ENCODE measurements around the gene DNAH2.
A peak's percentile ranks its signal among the peaks of the same experiment; 100 is the strongest.

The DNAH2 gene

DNA sequence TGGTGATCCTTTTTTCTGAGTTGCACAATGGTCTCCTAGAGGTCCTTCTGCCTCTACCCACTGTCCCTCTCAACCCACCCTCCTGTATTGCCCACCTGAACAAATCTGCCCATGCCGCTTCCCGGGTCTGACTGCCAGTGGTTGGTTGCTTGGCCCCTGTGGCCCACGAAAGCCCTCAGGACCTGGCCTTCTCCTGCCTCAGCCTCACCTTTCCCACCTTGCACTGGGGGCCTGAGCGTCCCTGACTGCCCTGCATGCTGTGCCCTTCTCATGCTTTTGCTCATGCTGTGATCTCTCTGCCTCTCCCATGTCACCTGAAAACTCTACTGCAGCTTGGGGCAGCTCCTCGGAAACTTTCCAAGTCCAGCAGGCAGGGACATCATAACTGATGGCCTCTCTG is 102.7 kb downstream of the DNAH2 start:
- DNase-seq (ENCODE audit: low read depth in 3 of 3) = no peak

DNA sequence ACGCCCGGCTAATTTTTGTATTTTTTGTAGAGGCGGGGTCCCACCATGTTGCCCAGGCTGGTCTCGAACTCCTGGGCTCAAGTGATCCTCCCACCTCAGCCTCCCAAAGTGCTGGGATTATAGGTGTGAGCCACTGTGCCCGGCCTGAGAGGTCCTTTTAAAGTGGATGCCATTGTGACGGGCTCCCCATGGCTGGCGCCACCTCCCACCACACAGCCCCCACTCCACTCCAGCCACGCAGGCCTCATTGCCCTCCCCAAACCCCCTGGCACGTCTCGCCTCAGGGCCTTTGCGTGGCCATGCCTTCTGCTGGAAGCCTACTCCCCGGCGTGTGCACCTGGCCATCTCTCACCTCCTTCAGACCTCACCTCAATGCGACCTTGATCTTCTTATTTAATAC is 104.6 kb downstream of the DNAH2 start:
- no peak for DNase-seq (ENCODE audit: low read depth in 3 of 3)

DNA sequence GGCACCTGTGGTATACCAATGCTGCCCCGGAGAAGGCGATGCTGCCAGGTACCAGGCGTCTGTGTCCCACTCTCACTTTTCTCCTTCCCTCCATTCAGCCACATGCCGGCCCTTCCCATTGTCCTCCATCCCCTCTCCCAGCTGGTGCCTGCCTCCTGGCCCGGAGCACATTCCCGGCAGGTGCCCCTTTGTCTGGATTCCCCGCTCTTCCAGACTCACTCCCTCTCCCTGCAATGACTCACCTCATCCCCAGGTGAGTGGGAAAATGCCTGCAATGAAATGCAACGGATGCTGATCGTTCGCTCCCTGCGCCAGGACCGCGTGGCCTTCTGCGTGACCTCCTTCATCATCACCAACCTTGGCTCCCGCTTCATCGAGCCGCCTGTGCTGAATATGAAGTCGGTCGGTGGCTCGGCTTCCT is 106.0 kb downstream of the DNAH2 start:
- DNase-seq (ENCODE audit: low read depth in 3 of 3) = no peak

DNA sequence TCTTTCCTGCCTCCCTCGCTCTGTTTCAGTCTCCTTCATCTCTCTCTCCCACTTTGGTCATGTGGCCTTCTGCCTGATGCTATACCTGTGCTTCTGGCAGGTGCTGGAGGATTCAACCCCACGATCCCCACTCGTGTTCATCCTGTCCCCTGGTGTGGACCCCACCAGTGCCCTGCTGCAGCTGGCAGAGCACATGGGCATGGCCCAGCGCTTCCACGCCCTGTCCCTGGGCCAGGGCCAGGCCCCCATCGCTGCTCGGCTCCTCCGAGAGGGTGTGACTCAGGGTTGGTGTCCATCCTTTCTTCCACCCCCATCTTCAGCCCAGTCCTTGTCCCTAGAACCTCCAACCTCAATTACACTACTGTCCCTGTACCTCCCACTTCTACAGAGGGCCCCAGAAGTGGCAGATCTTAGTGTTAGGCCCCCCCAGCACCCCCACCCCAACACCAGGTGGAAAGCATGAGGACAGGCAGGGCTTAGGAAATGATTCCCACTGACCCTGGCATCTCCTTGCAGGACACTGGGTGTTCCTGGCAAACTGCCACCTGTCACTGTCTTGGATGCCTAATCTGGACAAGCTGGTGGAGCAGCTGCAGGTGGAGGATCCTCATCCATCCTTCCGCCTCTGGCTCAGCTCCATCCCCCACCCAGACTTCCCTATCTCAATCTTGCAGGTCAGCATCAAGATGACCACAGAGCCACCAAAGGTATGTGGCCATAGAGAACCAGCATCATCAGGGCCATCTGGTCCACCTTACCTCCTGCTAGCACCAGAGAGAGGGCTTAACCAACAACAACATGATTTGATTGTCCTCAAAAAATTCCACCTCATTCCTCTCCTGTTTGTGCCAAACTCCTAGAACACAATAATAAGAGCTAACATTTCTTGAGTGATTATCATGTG is 106.7 kb downstream of the DNAH2 start:
- no peak for DNase-seq (ENCODE audit: low read depth in 3 of 3)

DNA sequence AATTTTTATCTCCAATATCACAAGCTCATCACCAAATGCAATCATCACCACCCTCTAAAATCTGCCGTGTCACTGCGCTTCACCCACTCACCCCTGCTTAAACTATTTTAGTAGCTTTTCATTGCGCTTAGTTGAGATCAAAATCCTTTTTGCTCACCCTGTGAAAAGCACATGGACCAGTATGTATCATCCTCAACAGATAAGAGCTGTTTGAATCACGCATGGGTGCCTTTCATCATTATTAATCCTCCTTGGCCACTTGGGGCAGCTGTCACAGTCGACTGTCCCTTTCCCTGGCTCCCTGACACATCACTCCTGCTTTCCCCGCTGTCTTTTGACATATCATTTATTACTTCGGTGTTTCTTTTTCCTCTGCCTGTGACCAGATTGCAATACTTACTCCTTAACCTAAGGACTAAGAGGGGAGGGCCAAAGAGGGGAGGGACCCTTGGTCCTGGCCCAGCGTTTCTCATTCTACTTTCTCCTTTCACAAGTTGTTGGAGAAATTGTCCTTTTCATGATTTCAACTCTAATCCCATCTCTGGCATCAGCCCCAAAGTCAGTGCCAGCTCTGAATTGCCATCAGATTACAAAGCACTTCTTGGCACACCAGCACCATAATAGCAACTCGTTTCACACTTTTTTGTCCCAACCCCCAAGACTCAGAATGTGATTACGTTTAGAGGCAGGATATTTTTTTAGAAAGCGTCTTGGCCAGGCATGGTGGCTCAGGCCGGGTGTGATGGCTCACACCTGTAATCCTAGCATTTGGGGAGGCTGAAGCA is 107.9 kb downstream of the DNAH2 start:
- no peak for DNase-seq (ENCODE audit: low read depth in 3 of 3)

DNA sequence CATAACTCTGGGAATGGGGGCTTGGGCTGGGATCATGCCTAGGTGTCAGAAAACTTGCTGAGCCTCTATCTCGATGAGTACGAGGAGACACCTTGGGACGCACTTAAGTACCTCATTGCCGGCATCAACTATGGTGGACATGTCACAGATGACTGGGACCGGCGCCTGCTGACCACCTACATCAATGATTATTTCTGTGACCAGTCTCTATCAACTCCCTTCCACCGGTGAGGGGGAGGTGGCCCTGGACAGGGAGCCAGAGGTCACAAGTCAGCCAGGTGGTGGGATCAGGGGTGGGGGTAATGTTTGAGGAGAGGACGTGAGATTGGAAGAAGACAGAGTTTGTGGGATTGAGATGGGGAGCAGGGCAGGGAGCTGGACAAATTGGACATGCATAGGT is 113.1 kb downstream of the DNAH2 start:
- DNase-seq (ENCODE audit: low read depth in 3 of 3) = no peak

DNA sequence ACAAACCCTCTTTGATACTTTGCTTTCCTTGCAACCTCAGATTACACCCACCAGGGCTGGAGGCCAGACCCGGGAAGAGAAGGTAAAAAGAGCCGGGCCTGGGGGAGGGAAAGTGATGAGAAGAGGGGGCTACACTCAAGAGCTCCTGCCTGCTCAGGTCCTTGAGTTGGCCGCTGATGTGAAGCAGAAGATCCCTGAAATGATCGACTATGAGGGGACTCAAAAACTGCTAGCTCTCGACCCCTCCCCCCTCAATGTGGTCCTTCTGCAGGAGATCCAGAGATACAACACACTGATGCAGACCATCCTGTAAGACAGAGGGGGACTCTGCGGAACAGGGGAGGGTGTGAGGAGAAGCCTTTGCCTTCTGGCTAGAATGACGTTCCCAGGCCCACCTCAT is 113.7 kb downstream of the DNAH2 start:
- DNase-seq (ENCODE audit: low read depth in 3 of 3) = no peak

DNA sequence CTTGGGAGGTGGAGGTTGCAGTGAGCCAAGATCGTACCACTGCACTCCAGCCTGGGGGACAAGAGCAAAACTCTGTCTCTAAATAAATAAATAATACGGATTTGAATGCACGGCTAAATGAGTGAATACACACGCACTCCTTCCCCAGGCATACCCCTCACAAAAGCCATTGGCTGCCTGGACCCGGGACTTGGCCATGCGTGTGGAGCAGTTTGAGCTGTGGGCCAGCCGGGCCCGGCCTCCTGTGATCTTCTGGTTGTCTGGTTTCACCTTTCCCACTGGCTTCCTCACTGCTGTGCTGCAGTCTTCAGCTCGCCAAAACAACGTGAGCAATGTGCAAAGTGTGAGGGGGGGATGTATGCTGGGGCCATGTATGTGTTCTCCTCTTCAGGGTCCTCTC is 114.9 kb downstream of the DNAH2 start:
- no peak for DNase-seq (ENCODE audit: low read depth in 3 of 3)

DNA sequence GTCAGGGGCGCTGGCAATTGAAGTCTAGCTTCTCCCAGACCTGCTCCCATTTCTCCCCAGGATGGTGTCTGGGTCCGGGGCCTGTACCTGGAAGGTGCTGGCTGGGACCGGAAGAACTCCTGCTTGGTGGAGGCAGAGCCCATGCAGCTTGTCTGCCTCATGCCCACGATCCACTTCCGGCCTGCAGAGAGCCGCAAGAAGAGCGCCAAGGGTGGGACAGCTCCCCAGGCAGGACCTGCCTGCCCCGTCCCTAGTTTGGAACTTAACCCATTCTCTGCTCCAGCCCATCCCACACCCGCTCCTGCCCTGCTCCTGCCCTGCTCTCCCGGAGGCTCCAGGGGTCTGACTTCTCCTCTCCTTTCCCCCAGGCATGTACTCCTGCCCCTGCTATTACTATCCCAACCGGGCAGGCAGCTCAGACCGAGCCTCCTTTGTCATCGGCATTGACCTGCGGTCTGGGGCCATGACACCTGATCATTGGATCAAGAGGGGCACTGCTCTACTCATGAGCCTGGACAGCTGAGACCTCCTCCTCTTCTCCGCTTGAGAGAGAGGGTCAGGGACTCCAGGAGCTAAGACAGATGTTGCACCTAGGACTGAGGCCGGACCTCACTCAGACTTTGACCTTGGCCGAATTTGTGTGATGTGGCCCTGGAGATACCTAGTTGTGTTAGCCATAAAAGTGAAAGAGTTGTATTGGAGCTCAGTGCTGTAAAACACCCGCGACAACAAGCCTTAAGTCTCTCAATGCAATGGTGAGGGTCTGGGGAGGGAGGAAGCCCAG is 115.7 kb downstream of the DNAH2 start:
- no peak for DNase-seq (ENCODE audit: low read depth in 3 of 3)

DNA sequence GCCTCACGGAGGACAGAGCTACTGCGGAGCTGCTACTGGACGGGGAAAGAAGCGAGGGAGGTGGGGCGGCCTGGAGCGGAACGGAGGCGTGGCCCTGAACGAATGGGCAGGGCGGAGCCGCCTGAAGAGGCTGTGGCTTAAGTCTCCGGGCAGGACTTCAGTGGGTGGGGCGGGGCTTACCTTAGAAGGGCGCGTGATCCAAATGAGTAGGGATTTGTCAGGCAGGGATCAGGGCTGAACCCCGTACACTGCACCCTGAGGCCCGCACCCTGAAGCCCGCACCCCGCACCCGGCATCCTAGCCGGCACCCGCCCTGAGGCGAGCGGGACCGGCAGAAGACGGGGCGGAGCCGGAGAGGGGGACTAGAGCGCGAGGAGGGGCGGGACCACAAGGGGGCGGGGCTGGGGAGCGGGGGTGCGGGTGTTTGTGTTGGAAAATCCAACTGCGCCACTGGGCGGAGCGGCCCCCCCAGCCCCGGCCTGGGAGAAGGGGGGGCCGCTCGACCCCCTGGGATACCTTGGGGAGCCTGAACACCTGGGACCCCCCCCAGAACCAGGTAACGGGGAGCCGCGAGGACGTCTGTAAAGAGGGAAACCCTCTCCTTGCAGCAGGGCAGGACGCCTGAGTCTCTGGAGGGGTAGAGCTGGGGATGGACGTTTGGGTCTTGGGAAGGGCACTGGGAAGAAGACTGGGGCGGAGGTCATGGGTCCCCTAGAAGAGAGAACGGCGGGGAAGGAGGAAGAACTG is 116.4 kb downstream of the DNAH2 start, which contains the start of gene KDM6B:
TSS of gene KDM6B (plus strand) at position 423 of the 747 bp plus-strand sequence. CDS start 11,338 bp downstream, outside the sequence.
- peak; percentile 68 to 88 (median 69) for DNase-seq (ENCODE audit: low read depth in 3 of 3)

DNA sequence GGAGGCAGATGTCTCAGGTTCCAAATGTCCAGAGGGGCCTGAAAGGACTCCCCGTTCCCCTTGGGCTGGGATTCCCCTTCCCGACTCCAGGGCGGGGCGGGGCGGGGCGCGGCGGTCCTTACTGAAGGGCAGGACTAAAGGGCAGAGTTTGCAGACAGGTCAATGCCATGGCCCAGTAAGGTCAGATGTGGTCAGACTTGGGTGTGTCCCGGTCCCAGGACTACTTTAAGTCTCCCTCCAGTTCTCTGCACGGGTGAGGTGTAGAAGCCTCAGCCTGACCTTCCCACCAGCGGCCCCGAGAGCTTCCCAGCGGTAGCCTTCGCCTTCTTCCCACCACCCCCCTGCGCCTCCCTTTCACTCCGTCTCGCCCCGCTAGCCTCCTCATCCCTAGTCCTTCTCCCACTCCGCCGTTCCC is 117.0 kb downstream of the DNAH2 start:
- DNase-seq (ENCODE audit: low read depth in 3 of 3) = peak in 1 of 3 experiments; percentile 50

DNA sequence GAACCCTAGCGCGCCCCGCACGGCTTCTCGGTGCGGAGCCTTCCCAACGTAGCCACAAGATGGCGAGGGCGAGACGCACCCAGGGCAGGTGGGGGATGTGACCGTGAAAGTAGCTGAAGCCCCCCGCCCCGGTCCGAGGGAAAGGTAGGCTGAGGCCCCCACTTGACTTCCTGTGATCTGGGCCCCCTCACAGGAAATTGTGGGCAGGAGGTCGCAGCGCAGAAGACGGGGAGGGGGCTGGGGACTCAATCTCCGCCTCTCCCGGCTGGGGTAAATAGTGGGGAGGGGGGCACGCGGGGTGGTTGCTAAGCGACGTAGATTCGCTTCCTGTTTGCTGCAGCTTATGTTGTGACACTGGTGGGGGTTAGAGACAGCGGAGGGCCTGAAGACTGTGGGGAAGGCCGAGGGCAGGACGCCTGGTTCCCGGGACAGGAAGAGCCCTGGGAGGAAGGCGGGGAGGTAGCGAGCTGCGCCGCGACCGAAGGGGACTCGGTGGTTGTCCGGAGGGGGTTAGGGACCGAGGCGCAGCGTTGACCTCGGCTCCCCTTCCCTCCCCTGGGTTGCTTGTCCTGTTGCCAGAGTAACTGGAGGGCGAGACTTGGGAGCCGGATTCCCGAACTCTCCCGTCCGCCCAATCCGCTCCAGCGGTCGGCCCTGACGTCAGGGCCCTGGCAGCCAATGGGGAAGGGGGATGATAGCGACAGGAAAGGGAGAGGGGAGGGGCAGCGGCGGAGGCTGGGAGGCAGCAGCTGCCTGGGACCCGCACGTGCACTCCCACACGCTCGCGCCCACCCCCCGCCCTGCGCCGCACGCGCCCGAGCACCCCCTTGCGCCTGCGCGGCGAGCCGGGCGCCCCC is 117.6 kb downstream of the DNAH2 start:
- DNase-seq (ENCODE audit: low read depth in 3 of 3) = peak; percentile 79 to 93 (median 81)

DNA sequence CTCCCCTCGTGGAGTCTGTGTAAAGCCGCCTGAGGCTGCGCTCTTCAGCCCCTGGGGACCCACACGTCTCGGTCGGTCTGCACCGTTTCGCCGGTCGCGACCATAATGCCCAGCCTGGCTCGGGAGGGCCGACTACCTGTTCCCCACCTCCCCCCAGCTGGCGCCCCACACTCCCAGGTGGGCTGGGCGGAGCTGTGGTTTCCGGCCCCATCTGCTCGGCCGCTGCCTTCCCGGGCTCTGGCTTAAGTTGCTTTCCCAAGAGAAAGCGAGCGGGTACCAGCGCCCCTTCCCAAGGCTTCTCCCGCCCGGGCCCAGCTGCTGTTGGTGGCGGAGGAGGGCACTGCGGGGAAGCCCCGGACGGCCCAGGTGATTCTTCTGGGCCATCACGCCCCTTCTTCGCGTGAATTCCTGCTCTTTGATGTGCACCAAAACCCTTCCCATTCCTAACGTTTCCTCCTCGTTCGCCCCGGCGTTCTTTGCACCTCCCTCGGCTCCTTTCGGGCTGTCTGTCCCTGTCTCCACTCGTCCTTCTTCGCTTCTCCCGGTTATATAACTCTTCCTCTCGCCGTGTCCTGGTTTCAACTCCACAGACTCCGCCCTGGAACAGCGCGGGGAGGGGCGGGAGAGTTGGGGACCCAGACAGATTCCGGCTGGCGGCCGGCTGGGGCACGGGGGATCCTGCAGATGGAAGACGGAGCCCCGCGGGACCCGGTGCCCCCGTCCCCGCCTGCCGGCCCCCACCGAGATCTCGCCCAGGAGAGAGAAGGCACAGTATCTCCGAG is 118.5 kb downstream of the DNAH2 start:
- DNase-seq (ENCODE audit: low read depth in 3 of 3) = peak in 1 of 3 experiments; percentile 44

DNA sequence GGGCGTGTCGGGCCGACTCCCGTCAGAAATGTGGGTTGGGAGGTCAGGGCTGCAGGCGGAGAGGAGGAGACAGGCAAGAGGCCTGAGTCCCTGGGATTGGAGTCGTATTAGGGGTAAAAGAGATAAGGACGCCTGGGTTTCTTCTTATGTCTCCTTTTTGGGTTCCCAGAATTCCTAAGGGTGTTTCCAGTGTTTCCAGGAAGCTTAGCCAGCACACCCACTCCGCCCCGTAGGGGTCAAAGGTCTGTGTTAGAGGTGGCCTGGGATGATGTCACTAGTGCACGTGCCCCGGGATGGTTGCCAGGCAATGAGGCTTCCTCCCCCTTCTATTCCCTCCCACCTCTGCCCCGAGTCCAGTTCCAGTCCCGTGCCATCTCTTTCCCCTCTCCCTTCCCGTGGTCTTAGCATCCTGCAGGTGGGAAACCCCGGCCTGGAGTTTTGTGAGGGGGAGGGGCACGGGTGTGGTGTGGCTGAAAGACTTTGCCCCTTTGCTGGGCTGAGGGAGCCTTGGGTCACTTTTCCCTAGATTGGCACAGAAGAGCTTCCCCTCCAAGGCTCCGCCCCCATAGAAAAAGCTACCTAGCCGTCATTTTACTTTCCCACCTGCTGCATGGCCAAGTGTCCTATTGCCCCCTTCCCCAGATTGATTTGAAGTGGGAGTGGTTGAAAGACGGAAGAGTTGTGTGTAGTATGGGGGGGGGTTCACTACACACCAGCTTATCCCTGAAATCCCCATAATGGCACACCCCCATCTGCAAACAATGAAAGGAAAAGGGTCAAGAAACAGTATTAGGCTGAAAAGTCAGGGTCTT is 119.3 kb downstream of the DNAH2 start:
- peak in 1 of 3 experiments; percentile 74 for DNase-seq (ENCODE audit: low read depth in 3 of 3)

DNA sequence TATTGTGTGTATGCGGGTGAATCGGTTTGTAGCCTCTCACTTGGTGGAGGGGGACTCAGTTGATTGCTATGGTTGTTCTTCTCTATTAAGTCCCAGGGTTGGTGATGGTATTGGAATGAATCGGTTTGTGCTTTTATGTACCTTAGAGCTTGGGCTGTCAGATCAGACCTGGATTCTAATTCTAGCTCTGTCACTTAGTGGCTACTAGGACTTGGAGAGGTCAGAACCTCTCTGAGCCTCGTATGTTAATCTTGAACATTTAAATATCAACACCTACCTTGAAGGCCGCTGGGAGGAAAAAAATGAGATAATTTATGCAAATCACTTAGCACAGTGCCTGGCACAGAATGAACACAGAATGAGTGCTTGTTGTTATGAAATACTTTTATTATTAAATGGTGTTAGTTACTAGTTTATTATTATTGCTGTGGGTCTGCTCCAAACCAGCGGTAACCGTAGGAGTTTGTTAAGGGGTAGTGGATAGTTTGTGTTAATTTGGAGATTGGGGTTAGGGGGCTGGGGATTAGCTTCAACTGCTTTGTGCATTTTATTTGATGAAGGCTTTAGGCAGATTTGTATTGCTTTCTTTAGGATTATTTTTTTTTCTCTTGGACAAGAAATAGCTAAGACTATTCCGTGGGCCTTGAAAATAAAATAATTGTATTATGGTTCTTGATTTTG is 120.0 kb downstream of the DNAH2 start:
- DNase-seq (ENCODE audit: low read depth in 3 of 3) = no peak

DNA sequence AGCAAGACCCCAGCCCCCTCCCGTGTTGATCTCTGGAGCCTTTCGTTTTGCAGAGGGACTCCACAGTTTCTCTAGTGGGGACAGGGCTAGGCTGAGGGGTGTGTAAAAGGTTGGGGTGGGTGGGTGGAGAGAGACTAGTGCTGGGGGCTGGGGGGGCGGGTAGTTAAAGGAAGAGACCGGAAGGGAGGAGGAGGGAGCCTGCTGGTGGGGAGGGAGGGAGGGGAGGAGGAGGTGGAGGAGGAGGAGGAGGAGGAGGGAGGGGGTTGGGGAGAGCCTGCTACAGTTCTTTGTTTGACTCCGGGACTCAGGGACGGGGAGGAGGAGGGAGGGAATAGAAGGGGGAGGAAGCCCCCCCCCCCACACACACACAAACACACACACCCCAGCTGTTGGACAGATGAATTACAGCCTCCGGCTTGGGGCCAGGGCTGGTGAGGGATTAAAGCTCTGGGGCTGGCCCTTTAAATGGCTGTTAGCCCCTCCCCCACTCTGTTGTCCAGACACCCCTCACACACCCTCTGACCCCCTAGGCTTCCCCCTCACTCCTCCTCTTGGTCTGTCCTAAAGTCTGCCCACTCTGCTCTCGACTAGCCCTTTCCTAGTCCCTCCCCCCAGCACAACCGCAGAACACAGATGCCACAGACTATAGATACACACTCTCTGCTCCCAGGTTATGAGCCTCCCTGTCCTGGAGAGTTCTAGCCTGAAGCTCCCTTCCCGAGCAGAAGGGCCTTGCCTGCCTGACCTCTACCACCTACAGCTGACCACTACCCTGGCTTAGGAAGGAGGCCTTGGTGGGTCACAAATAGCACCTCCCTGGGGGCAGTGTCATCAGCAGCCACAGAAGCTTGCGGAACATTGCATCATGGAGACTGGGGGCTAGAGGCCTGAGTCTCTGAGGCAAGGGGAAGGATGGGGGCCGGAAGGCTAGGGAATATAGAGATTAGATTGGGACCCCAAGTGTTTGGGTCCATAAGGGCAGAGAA is 120.8 kb downstream of the DNAH2 start:
- DNase-seq (ENCODE audit: low read depth in 3 of 3) = no peak
